ENCODE data around the gene RBM4. TPM values are rescaled to one million over a fixed set of nuclear protein-coding genes. Genes with fewer than 3 reads are reported as not detected.

Gene RBM4
- total RNA-seq, 1 donor from 2014 or later: 105 TPM

DNA sequence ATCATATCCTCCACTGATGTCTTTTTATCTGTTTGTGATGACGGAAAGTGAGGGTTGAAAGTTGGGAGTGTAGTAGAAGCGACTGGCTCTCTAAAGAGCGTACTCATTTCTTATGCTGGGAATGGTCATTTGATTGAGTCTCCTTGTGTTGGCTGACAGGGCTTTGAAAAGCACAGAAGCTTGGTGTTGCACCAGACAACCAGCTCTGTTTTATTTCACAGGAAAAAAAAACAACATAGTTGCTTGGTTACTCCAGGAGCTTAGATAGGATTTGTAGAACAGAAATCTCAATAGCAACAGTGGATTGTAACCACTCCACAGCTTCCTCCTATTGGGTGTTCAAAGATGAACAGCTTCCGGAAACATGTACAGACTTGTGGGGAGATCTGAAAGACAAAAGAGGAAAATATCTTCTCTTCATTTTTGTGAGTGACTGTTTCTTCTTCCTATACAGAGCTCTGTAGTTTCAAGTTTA lies 19.4 kb upstream of the RBM4 start:
- no peak for TF ChIP-seq CTCF (conservative IDR thresholded peaks at IDR 0.05; ENCODE audit: low read depth, low read length)
- H3K4me3 ChIP-seq (ENCODE audit: low read depth, low read length): peak overlapping the region; percentile 68
- no peak for DNase-seq (ENCODE audit: low read depth)

- no peak for TF ChIP-seq CTCF (conservative IDR thresholded peaks at IDR 0.05; ENCODE audit: low read depth, low read length)
- no peak for DNase-seq (ENCODE audit: low read depth)
- H3K4me3 ChIP-seq (ENCODE audit: low read depth, low read length): no peak overlapping the region
Observed at GRCh38 chr11:66624450-66624849, 14.1 kb upstream of the RBM4 start.

GRCh38 chr11:66625041-66625751 lies 13.3 kb upstream of the RBM4 start:
- no peak for TF ChIP-seq CTCF (conservative IDR thresholded peaks at IDR 0.05; ENCODE audit: low read depth, low read length)
- DNase-seq (ENCODE audit: low read depth): no peak
- no peak overlapping the region for H3K4me3 ChIP-seq (ENCODE audit: low read depth, low read length)

- TF ChIP-seq CTCF (conservative IDR thresholded peaks at IDR 0.05; ENCODE audit: low read depth, low read length): no peak
Observed at GRCh38 chr11:66625752-66626149, 12.8 kb upstream of the RBM4 start.

GRCh38 chr11:66626382-66626781 lies 12.1 kb upstream of the RBM4 start:
- no peak for DNase-seq (ENCODE audit: low read depth)
- no peak overlapping the region for H3K4me3 ChIP-seq (ENCODE audit: low read depth, low read length)
- no peak for TF ChIP-seq CTCF (conservative IDR thresholded peaks at IDR 0.05; ENCODE audit: low read depth, low read length)

More at GRCh38 chr11:66625752-66626149, 12.8 kb upstream of the RBM4 start:
- H3K4me3 ChIP-seq (ENCODE audit: low read depth, low read length): no peak overlapping the region
- DNase-seq (ENCODE audit: low read depth): no peak

GRCh38 chr11:66626926-66627325 lies 11.6 kb upstream of the RBM4 start:
- no peak for TF ChIP-seq CTCF (conservative IDR thresholded peaks at IDR 0.05; ENCODE audit: low read depth, low read length)
- H3K4me3 ChIP-seq (ENCODE audit: low read depth, low read length): no peak overlapping the region
- no peak for DNase-seq (ENCODE audit: low read depth)

- TF ChIP-seq CTCF (conservative IDR thresholded peaks at IDR 0.05; ENCODE audit: low read depth, low read length): no peak
- DNase-seq (ENCODE audit: low read depth): no peak
- no peak overlapping the region for H3K4me3 ChIP-seq (ENCODE audit: low read depth, low read length)
Observed at GRCh38 chr11:66628061-66628603, 10.4 kb upstream of the RBM4 start.
